Measurements from ENCODE around the gene MAP4K3. TPM values are rescaled to one million over a fixed set of nuclear protein-coding genes. Genes with fewer than 3 reads are reported as not detected.

MAP4K3 gene
- total RNA-seq, 1 experiment from 2014 or later, result 21.4 TPM

DNA sequence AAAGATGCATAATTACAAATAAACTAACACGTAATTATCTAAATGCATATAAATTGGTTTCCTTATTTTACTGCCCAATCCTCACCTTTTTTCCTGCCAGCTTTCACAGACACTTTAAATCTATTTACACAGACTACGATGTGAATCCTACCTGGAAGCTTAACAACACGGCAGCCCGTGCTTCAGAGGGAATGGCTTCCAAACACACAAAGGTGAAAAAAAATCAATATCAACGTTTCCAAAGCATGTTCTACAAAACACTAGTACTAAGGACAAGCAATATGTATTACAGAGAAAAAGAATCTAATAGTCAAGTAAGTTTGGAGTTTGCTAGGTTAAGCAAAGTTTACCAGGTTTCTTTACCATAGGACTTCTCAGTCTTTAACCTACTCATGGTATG is 4.4 kb downstream of the MAP4K3 start:
- Histone ChIP-seq H3K4me3 (replicated peaks in 1 of 2; ENCODE audit: low read depth in 1 of 2, low read length in 2 of 2) (no peak overlapping the region), H3K9ac (ENCODE audit: low read length) (no peak overlapping the region)

More for the DNA sequence above, 4.4 kb downstream of the MAP4K3 start:
- no peak for DNase-seq (ENCODE audit: low read depth, low spot score)
- ATAC-seq, result no peak
- peaks cover 7 to 14% of the 10 kb centered on the region in 2 experiments for H3K4me1 ChIP-seq (ENCODE audit: control insufficient read depth in 1 of 2, insufficient read depth in 2 of 2, low read length in 2 of 2)
- H3K9me3 ChIP-seq (ENCODE audit: control insufficient read depth in 1 of 2, insufficient read depth in 1 of 2, low read depth in 1 of 2, low read length in 2 of 2), result no peaks in the 10 kb centered on the region
- no peaks in the 10 kb centered on the region; a peak in 1 of 4 replicates for H3K36me3 ChIP-seq (ENCODE audit: control insufficient read depth in 1 of 2, insufficient read depth in 2 of 2, low read length in 2 of 2)
- no peak overlapping the region for H3K4me2 ChIP-seq (ENCODE audit: low read length)
- ChIA-PET RAD21 (ENCODE audit: low non-redundant PET in 1 of 2, low total read pairs in 2 of 2, uncharacterized antibody in 2 of 2, unreplicated experiment in 2 of 2) (no interaction called here), CTCF (interaction anchor here (0.6 to 1.1 kb wide), 2 partner anchors 53 to 1016 kb away, joined by 3 read pairs; no protein-coding TSS in a partner anchor), POLR2A (no interaction called here)
- H3K9me2 ChIP-seq (ENCODE audit: insufficient read depth), result no peaks in the 10 kb centered on the region
- no peak overlapping the region for H3K27ac ChIP-seq (ENCODE audit: low read depth, low read length)
- peaks cover 4% of the 10 kb centered on the region; the same call in 1 of the 2 replicates for H4K20me1 ChIP-seq (ENCODE audit: insufficient read depth)
- no peaks in the 10 kb centered on the region for H3K27me3 ChIP-seq (ENCODE audit: insufficient read depth, low read length)
- intact Hi-C loops (cut with micrococcal nuclease), result no loop called here
- H3K79me2 ChIP-seq (ENCODE audit: insufficient read depth, low read length), result peaks cover 90% of the 10 kb centered on the region
- TF ChIP-seq, protein P1, sequence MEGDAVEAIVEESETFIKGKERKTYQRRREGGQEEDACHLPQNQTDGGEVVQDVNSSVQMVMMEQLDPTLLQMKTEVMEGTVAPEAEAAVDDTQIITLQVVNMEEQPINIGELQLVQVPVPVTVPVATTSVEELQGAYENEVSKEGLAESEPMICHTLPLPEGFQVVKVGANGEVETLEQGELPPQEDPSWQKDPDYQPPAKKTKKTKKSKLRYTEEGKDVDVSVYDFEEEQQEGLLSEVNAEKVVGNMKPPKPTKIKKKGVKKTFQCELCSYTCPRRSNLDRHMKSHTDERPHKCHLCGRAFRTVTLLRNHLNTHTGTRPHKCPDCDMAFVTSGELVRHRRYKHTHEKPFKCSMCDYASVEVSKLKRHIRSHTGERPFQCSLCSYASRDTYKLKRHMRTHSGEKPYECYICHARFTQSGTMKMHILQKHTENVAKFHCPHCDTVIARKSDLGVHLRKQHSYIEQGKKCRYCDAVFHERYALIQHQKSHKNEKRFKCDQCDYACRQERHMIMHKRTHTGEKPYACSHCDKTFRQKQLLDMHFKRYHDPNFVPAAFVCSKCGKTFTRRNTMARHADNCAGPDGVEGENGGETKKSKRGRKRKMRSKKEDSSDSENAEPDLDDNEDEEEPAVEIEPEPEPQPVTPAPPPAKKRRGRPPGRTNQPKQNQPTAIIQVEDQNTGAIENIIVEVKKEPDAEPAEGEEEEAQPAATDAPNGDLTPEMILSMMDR (IDR thresholded peaks at IDR 0.05 in 2 of 3, conservative IDR thresholded peaks at IDR 0.05 in 1 of 3; ENCODE audit: borderline replicate concordance in 1 of 3, insufficient read depth in 1 of 3, low read depth in 2 of 3, low read length in 2 of 3), result no peak
- no peak for TF ChIP-seq ZFX (IDR thresholded peaks at IDR 0.05)
- TF ChIP-seq TCF7L2 (IDR thresholded peaks at IDR 0.05; ENCODE audit: borderline replicate concordance, extremely low read depth, insufficient read depth, insufficient read length), result no peak
- no peak for TF ChIP-seq EZH2 (IDR thresholded peaks at IDR 0.05)
- no peak for TF ChIP-seq ZBTB33 (IDR thresholded peaks at IDR 0.05; ENCODE audit: extremely low read depth, insufficient replicate concordance, low read length)
- TF ChIP-seq POLR2AphosphoS5 (IDR thresholded peaks at IDR 0.05; ENCODE audit: low read depth, low read length), result no peak
- no peak for TF ChIP-seq EZH2phosphoT487 (IDR thresholded peaks at IDR 0.05; ENCODE audit: borderline replicate concordance)
- no peak for TF ChIP-seq CEBPB (IDR thresholded peaks at IDR 0.05; ENCODE audit: low read depth)
- no peak for TF ChIP-seq SIN3A (IDR thresholded peaks at IDR 0.05; ENCODE audit: low read depth)
- no peak overlapping the region for H2AFZ ChIP-seq (ENCODE audit: low read depth, low read length, poor library complexity, severe bottlenecking)
- no TSS peak for BruUV-seq (replicated peaks)
